H7 (cell line): Measurements from ENCODE around the gene KCP. TPM values are rescaled to one million over a fixed set of nuclear protein-coding genes. Genes with fewer than 3 reads are reported as not detected.
"Not testable (repeated sequence)": the region's sequence is repeated elsewhere in the genome, so short reads cannot be mapped to it uniquely, and the experiment has no call there.

ENCODE experiments used
- DNase-seq: peaks from one replicate; pipeline ENCODE4 v3.0.0; 2012
- H3K27me3 ChIP-seq: 2 replicates; pipeline ENCODE4 v1.6.0; 2011; ENCODE audit warnings: mild to moderate bottlenecking, low read length; ENCODE audit not compliant: control insufficient read depth, insufficient read depth
- H3K36me3 ChIP-seq: replicated peaks from 2 replicates; pipeline ENCODE4 v1.5.1; 2011; ENCODE audit warnings: low read length; ENCODE audit not compliant: control insufficient read depth, insufficient read depth
- H3K4me3 ChIP-seq: 2 replicates; pipeline ENCODE4 v1.5.1; 2011; ENCODE audit warnings: low read depth, mild to moderate bottlenecking, control low read depth, low read length, moderate library complexity; ENCODE audit not compliant: insufficient read depth
- total RNA-seq: library from RNA; depleted of rRNA; stranded (reverse); fragments of >200 nt; shearing (Covaris generic); gene quantifications from 2 replicates; pipeline ENCODE4 v1.2.3, GENCODE V29; 2014

KCP gene
- total RNA-seq, 1 experiment from 2014 or later, result 3.4 TPM

DNA sequence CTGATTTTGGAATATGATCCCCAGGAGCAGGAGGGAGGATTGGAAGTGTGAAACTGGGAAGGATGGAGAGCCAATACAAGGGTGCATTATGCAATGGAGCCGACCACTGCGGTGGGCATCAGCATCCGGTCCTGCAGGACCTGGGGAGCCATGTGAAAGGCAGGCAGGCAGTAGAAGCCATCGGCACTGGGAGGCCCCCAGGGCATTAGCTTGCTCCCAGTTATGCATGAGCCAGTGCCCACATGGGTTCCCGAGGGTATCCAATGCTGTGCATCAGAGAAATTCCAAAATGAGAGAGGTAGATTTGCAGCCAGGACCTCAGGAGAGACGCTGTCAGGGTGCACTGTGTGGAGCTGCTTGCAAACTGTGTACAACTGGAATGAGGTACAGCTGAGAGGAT is 8.7 kb upstream of the KCP start:
- Histone ChIP-seq H3K27me3 (peaks cover 15% of the 10 kb centered on the region; the same call in 1 of the 2 replicates), H3K4me3 (no peak overlapping the region), H3K36me3 (no peaks in the 10 kb centered on the region)
- no peak for DNase-seq

DNA sequence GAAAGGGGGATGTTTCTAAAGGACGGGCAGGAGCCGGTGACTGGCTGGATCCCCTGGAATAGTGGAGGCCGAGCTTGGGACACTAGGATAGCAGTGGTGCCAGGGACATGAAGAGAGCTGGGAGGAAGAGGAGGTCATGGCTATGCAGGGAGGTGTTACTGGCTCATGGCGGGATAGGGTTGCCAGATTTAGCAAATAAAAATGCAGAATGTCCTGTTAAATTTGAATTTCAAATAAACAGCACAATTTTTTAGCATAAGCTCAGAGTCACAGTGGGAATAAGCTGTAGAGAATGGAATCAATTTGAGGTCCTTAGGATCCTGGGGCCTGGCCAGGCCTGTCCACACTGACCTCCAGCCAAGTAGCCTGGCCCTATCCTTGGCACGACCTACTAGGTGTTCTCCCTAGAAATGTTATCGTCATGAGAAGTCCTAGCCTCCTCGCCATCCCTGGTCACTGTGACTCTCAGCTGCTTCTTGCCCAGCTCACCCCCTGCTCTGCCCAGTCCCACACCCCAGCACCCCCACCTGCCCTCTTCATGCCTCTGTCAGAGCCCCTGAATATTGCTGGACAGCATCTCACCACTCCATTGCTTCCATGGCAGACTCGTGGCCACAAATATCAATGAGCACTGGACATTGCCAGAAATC is 7.6 kb upstream of the KCP start:
- H3K4me3 ChIP-seq, result no peak overlapping the region
- peaks cover 15% of the 10 kb centered on the region; the same call in 1 of the 2 replicates for H3K27me3 ChIP-seq
- H3K36me3 ChIP-seq, result no peaks in the 10 kb centered on the region
- no peak for DNase-seq

DNA sequence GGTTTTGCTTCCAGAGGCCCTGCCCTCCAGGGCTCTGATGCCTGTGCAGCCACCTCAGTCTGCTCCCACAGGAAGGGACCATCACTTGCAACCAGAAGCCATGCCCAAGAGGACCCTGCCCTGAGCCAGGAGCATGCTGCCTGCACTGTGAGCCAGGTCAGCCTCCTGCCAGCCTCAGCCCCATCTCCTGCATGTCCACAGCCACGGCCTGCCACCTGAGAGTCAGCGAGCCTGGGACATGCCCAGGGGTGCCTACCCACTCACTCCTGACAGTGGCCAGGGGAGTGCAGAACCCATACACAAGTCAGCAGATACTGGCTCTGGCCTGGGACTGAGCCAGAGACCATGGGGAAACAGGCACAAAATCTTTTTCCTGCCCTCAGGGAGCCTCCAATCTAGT is 6.6 kb upstream of the KCP start:
- DNase-seq, result no peak
- Histone ChIP-seq H3K27me3 (peaks cover 15% of the 10 kb centered on the region; the same call in 1 of the 2 replicates), H3K4me3 (no peak overlapping the region), H3K36me3 (no peaks in the 10 kb centered on the region)

DNA sequence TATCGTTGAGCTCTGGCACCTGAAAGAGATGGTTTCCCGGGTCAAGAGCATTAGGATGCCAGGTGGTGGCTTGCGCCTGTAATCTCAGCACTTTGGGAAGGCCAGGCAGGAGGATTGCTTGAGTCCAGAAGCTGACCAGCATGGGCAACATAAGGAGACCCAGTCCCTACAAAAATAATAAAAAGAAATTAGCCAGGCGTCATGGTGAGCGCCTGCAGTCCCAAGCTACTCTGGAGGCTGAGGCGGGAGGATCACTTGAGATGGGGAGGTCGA is 6.1 kb upstream of the KCP start:
- Histone ChIP-seq H3K4me3 (no peak overlapping the region), H3K36me3 (no peaks in the 10 kb centered on the region), H3K27me3 (peaks cover 15% of the 10 kb centered on the region; the same call in 1 of the 2 replicates)
- DNase-seq, result no peak

DNA sequence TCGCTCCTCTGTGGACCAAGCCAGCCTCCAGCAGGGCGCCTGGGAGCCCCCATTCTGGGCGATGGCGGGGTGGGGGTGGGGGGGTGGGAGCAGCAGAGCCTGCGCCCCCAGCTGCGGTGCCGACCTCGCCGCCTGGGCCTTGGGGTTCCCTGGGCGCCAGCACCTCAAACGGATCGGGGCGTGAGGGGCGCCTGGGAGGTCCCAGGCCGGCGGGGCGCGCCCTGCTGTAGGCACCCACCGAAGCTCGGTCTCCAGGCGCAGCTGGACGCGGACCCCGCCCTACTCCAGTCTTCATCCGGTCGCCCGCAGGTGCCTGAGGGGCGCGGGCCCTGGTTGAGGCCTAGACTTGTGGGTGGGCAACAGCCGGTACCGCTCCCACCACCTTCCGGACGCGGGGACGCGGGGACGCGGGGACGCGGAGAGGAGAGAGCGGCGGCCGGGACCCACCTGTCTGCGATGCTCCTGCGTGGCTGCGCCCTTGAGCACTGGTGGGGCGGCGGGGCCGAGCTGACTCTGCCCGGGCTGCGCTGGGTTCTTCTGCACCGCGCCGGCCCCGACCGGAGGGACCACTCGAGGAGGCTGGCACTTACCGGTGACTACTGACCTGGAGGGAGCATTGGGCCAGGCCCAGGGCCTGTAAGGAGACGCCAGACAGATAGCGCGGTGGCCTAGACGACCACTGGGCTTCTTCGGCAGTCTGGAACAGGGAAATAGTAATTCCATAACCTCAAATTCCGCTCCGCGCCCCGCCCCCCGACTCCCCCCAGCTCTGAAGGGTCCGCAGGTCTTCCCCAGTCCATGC is 5.5 kb upstream of the KCP start:
- Histone ChIP-seq H3K27me3 (peaks cover 16% of the 10 kb centered on the region; the same call in 1 of the 2 replicates), H3K4me3 (peak overlapping the region; percentile 16; the same call in 1 of the 2 replicates), H3K36me3 (no peaks in the 10 kb centered on the region)
- peak; percentile 60 for DNase-seq

DNA sequence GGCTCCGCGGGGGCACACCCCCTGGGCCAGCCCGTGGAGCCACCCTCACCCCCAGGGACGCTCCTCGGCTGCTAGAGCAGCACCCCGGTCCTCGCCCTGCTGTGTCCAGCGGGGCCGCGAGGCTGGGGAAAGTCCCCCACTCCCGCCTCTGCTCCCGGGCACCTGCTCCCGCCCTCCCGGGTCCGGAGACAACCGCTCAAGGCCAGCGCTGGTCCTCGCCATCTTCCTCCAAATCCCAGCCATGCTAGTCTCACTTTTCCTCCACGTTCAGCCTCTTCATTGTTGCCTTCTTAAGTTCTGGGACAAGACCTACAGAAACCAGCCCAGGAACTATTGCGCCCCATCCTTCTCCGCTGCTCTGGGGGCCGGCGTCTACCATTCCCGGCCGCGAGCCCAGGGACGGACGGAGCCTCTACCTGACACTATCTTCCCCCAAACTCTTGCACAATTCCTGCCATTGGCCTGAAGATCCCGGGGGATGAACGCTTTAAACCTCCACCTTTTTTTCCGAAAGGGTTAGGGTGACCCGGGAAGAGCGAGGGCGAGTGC is 4.8 kb upstream of the KCP start:
- peak; percentile 67 for DNase-seq
- peak overlapping the region; percentile 4; the same call in 1 of the 2 replicates for H3K4me3 ChIP-seq
- H3K36me3 ChIP-seq, result no peaks in the 10 kb centered on the region
- peaks cover 22% of the 10 kb centered on the region for H3K27me3 ChIP-seq

DNA sequence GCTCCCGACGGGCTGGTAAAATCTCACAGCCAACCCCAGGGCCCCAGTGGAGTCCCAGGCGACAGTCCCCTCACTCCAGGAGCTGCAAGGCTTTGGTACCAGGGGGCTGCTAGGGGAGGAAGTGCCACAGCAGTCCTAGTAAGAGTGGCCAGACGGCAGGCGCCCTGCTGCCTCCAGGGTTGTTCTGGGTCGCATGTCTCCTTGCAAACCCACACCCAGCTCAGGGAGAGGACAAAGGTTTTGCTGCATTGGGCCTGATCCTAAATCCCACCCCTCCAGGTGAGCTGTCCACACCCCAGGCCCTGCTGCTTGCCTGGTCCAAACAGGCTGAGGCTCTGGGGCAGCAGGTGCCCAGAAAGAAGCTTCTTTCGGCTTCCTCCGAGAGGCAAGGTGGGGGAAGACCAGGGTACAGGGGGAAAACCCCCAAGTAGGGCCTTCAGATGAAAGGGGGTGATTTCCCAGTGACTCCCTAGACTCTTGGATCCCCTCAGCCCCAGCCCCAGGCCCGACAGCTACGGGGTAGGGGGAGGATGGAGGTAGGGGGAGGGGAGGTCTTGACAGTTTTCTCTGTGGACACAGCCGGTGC is 4.2 kb upstream of the KCP start:
- H3K27me3 ChIP-seq, result peaks cover 27% of the 10 kb centered on the region
- DNase-seq, result peak; percentile 56
- H3K36me3 ChIP-seq, result no peaks in the 10 kb centered on the region
- no peak overlapping the region for H3K4me3 ChIP-seq

DNA sequence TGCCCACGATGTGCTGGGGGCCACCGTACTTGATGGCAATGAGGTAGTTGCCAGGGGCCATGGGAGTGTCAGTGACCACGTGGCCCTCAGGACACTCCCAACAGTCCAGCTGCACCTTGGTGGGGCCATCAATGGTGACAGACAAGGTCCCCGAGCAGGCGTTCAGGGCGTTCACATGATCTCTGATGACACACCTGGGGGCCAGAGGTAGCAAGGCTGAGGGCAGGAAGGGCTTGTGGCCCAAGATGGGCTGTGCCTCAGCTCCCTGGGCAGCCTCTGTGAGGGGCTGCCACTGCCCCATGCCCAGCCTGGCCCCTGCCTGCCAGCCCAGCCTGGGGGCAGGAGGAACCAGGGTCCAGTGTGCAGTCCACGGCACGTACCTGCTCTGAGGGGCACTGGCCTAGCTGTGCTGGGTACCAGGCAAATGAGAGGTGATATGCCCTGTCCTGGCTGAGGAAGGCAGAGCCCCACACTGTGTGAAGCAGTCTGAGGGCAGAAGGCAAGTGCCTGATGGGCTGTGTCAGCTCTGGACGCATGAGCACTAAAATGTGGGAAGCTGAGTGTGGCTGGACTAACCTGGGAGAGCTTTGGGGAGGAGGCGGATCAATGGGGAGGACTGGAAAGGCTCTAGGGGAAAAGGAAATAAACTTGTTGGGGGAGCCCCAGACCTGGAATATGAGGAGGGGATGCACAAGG is 3.5 kb upstream of the KCP start:
- Histone ChIP-seq H3K36me3 (no peaks in the 10 kb centered on the region), H3K4me3 (no peak overlapping the region), H3K27me3 (peaks cover 27% of the 10 kb centered on the region)
- peak; percentile 25 for DNase-seq

DNA sequence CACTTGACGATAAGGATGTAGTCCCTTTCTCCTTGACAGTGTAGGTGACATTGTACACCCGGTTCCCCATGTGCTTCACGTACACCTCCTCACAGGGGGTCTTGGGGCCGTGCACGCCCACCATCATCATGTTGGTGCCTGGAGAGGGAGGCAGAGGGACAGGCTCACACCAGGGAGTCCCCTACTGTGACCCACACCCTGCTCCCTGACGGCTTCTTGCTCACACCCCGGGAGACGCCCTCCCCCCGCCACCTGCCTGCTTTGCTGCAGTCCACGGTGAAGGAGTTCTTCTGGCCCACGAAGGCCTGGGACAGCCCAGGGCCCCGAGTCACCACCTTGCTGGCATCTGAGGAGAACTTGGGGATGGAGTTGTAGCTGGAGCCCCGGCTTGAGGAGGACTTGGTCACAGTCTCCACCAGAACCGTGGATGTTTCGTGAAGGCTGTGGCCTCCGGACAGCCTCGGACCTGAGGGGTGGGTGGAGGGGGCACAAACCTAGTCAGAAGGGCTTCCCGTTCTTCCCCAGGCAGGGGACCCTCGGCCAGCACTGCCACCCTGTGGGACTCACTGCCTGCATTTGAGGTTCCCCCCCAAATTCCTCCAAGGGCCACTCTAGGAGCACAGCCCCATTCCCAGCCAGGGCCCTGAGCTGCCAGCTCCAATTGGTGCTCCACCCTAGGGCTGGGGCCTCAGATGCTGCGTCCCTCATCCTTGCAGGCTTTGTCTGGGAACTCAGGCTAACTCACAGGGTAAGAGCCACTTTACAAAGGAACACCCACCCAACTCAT is 2.4 kb upstream of the KCP start:
- not testable (repeated sequence) for H3K36me3 ChIP-seq, H3K4me3 ChIP-seq, DNase-seq
- peaks cover 27% of the 10 kb centered on the region for H3K27me3 ChIP-seq

DNA sequence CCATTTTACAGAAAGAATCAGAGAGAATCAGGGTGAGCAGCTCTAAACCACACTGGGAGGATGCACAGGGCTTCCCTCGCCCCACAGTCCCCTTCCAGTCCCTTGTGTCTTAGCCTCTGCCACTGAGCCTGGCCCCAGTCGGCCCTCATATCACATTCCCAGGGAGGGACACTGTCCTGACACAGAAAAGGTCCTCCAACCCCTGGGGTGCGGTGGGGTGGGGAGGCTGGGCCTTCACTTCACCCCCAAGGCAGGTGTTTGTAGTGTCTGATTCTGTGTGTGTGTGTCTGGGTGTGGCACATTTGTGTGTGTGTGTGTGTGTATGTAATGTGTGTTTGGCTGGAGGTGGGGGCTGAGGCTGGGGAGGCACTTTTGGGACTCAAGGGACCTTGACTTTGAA is 1.8 kb upstream of the KCP start:
- peaks cover 27% of the 10 kb centered on the region for H3K27me3 ChIP-seq
- DNase-seq, result no peak
- no peak overlapping the region for H3K4me3 ChIP-seq
- no peaks in the 10 kb centered on the region for H3K36me3 ChIP-seq

DNA sequence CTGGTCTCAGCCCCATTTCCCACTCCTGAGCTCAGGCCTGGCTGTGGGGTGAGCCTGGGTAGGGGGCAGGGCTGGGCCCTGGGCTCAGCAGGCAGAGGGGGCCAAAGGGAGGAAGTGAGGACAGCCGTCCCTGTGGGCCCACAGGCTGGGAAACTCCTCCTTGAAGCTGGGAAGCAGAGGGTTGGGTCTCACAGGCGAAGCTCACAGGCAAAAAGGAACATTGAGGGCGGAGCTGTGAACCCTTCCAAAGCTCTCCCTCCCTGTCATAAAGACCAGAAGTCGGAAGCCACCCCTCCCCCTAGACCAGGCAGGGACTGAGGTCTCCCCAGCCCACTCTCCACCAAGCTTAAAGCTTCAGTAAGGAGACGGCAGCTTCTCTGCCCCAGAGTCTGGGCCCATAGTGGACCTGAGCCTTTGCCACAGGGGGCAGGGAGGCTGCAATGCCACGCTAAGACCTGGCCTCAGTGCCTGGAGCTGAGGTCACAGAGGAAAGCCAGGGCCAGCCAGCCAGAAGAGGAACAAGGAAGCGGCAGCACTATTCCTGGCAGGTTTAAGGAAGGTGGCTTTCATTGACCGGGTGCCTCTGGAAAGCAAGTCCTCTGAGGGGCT is 1.0 kb upstream of the KCP start:
- peaks cover 22% of the 10 kb centered on the region for H3K27me3 ChIP-seq
- DNase-seq, result peak; percentile 87
- H3K36me3 ChIP-seq, result no peaks in the 10 kb centered on the region
- H3K4me3 ChIP-seq, result no peak overlapping the region

DNA sequence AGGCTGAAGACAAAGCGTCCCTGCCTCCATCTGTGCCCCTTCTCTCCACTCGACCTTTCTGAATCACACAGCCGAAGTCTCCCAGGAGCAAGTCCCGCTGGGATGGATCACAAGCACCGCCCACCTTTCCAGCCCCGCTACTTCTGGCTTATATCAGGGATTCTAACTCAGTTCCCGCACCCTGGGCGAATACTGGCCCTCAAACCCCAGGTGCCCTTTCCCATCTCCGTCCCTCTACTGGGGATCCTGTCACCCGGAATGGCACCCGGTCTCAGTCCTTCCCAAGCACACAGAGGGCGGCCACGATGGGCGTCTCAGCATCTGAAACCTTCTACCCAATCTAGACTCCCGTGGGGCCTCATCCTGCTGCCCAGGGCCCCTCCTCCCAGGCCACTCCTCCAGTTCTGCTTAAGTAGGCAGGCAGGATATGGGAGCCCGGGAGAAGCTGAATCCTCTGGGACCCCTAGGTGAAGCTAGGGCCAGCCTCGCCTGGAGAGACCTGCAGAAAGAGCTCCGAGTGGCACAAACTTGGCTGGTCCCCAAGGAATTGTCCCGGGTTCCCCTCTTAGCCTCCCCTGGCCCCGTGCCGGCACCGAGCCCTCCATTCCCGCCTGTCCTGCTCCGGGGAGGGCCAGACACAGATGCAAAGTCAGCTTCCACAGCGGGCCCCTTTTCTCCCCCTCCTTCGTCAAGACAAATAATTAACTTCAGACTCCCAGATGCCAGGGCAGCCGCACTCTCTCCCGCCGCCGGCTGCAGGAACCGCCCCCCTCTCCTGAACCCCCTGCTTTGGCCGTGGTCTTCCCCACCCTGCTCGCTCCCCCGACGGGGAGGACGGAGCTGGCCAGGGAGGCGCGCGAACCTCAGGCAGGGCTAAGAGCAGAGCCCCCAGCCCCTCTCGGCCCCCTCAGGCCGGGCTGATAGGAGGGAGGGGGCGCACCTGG is 612 bp downstream of the KCP start:
- peak; percentile 86 for DNase-seq
- peaks cover 14% of the 10 kb centered on the region for H3K27me3 ChIP-seq
- H3K36me3 ChIP-seq, result no peaks in the 10 kb centered on the region
- peak overlapping the region; percentile 67 for H3K4me3 ChIP-seq
